Measurements from ENCODE around the gene RNASE13. TPM values are rescaled to one million over a fixed set of nuclear protein-coding genes. Genes with fewer than 3 reads are reported as not detected.

Gene RNASE13
- total RNA-seq, 1 experiment from 2014 or later = 0.15 TPM

DNA sequence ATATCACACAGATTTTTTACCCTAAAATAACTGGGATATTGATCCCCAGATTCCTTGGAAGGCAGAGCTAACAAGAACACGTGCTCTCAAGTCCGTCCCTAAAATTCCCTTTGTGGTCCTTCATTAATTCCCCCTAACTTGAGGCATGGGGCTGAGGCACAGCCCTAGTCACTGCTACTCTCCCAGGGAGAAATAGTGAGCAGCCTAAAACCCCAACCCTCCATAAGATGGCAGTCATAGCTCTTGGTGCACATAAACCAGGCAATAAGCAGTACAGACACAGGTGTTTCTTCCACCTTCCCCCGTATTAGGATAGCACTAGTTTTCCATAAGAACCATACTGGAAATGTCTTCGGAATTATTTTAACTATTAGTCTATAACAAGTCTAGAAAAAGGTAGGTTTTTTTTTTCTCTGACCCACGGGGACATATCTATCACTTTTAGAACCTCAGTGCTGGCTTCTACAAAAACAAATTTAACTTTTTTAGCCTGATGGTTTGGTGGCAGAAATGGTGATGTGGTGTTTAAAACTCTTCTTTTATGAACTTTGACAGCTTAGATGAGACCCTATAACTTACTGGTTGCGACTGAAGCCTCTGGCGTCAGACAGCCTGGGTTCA, 32.4 kb upstream of the RNASE13 start:
- no TSS peak for BruUV-seq (replicated peaks)
- Histone ChIP-seq H3K4me2 (ENCODE audit: low read length) (no peak overlapping the region), H4K20me1 (ENCODE audit: insufficient read depth) (no peaks in the 10 kb centered on the region), H3K4me3 (replicated peaks in 1 of 2; ENCODE audit: low read depth in 1 of 2, low read length in 2 of 2) (no peak overlapping the region), H3K4me1 (ENCODE audit: control insufficient read depth in 1 of 2, insufficient read depth in 2 of 2, low read length in 2 of 2) (peaks cover 7 to 28% of the 10 kb centered on the region in 2 experiments), H2AFZ (ENCODE audit: low read depth, low read length, poor library complexity, severe bottlenecking) (no peak overlapping the region), H3K27ac (ENCODE audit: low read depth, low read length) (no peak overlapping the region), H3K9me3 (ENCODE audit: control insufficient read depth in 1 of 2, insufficient read depth in 1 of 2, low read depth in 1 of 2, low read length in 2 of 2) (no peaks in the 10 kb centered on the region), H3K9me2 (ENCODE audit: insufficient read depth) (no peaks in the 10 kb centered on the region), H3K79me2 (ENCODE audit: insufficient read depth, low read length) (no peaks in the 10 kb centered on the region), H3K9ac (ENCODE audit: low read length) (no peak overlapping the region), H3K27me3 (ENCODE audit: insufficient read depth, low read length) (peaks cover 9% of the 10 kb centered on the region), H3K36me3 (ENCODE audit: control insufficient read depth in 1 of 2, insufficient read depth in 2 of 2, low read length in 2 of 2) (no peaks in the 10 kb centered on the region)
- RAD21 ChIA-PET (ENCODE audit: low non-redundant PET in 1 of 2, low total read pairs in 2 of 2, uncharacterized antibody in 2 of 2, unreplicated experiment in 2 of 2) = interaction anchor here (0.9 to 1.3 kb wide), 3 partner anchors 23 to 38 kb away, joined by 3 to 8 read pairs (median 3); no protein-coding TSS in a partner anchor
- CTCF ChIA-PET = interaction anchor here (0.6 to 3.2 kb wide), 7 partner anchors 20 to 52 kb away, joined by 3 to 59 read pairs (median 5); no protein-coding TSS in a partner anchor
- peak; percentile 19 for DNase-seq (ENCODE audit: low read depth, low spot score)
- intact Hi-C loops (cut with micrococcal nuclease) = no loop called here
- peak; percentile 41 for ATAC-seq
- no peak for TF ChIP-seq YY1 (IDR thresholded peaks at IDR 0.05; ENCODE audit: extremely low read depth, insufficient replicate concordance, low read depth, low read length)
- TF ChIP-seq TCF7L2 (IDR thresholded peaks at IDR 0.05; ENCODE audit: borderline replicate concordance, extremely low read depth, insufficient read depth, insufficient read length) = no peak
- no peak for TF ChIP-seq CEBPB (IDR thresholded peaks at IDR 0.05; ENCODE audit: low read depth)
- peak; percentile 57 for TF ChIP-seq RAD21 (IDR thresholded peaks at IDR 0.05; ENCODE audit: low read depth)
- TF ChIP-seq, protein P1, sequence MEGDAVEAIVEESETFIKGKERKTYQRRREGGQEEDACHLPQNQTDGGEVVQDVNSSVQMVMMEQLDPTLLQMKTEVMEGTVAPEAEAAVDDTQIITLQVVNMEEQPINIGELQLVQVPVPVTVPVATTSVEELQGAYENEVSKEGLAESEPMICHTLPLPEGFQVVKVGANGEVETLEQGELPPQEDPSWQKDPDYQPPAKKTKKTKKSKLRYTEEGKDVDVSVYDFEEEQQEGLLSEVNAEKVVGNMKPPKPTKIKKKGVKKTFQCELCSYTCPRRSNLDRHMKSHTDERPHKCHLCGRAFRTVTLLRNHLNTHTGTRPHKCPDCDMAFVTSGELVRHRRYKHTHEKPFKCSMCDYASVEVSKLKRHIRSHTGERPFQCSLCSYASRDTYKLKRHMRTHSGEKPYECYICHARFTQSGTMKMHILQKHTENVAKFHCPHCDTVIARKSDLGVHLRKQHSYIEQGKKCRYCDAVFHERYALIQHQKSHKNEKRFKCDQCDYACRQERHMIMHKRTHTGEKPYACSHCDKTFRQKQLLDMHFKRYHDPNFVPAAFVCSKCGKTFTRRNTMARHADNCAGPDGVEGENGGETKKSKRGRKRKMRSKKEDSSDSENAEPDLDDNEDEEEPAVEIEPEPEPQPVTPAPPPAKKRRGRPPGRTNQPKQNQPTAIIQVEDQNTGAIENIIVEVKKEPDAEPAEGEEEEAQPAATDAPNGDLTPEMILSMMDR (IDR thresholded peaks at IDR 0.05 in 2 of 3, conservative IDR thresholded peaks at IDR 0.05 in 1 of 3; ENCODE audit: borderline replicate concordance in 1 of 3, insufficient read depth in 1 of 3, low read depth in 2 of 3, low read length in 2 of 3) = peak; percentile 30 to 52 (median 40); a peak in 4 of 6 replicates
- TF ChIP-seq JUND (IDR thresholded peaks at IDR 0.05) = no peak
- POLR2A ChIA-PET = interaction anchor here (0.8 to 2.6 kb wide), 2 partner anchors 38 to 52 kb away, joined by 3 to 14 read pairs; no protein-coding TSS in a partner anchor
